GM23338 (cell line): ENCODE data around the gene ENOX1. TPM values are rescaled to one million over a fixed set of nuclear protein-coding genes. Genes with fewer than 3 reads are reported as not detected.

ENCODE experiments used
- ATAC-seq: fragments of 200-7000 bp; cut with Tn5 transposase; 3 replicates; pipeline ENCODE4 v1.9.1; 2020
- DNase-seq: peaks from one replicate; pipeline ENCODE4 v3.0.0-alpha.2; 2015; ENCODE audit warnings: low spot score
- H2AFZ ChIP-seq: fragments of 200-600 bp; sonication (generic); 2 replicates; pipeline ENCODE4 v1.8.0; 2016; ENCODE audit warnings: antibody characterized with exemption, mild to moderate bottlenecking, moderate library complexity
- H3F3A ChIP-seq: fragments of 200-600 bp; sonication (generic); replicated peaks from 2 replicates; pipeline ENCODE4 v1.8.0; 2017; ENCODE audit warnings: antibody characterized with exemption, mixed run types, low read depth
- H3K27ac ChIP-seq: fragments of 200-600 bp; sonication (generic); 2 replicates; pipeline ENCODE4 v1.6.1; 2016; ENCODE audit warnings: low read depth
- H3K27me3 ChIP-seq: fragments of 200-600 bp; sonication (generic); 2 replicates; pipeline ENCODE4 v1.8.0; 2016; ENCODE audit warnings: mild to moderate bottlenecking, mixed run types, moderate library complexity; ENCODE audit not compliant: insufficient read depth
- H3K36me3 ChIP-seq: fragments of 200-600 bp; sonication (generic); 2 replicates; pipeline ENCODE4 v1.8.0; 2016; ENCODE audit warnings: mild to moderate bottlenecking; ENCODE audit not compliant: insufficient read depth
- H3K4me1 ChIP-seq: fragments of 200-600 bp; sonication (generic); 2 replicates; pipeline ENCODE4 v1.8.0; 2016; ENCODE audit warnings: mild to moderate bottlenecking, moderate library complexity; ENCODE audit not compliant: insufficient read depth
- H3K4me2 ChIP-seq: fragments of 200-600 bp; sonication (generic); 2 replicates; pipeline ENCODE4 v1.7.1; 2017; ENCODE audit warnings: mixed run types
- H3K4me3 ChIP-seq: fragments of 200-600 bp; sonication (generic); 2 replicates; pipeline ENCODE4 v1.6.1; 2016; ENCODE audit warnings: mixed run types
- H3K79me2 ChIP-seq: fragments of 200-600 bp; sonication (generic); replicated peaks from 2 replicates; pipeline ENCODE4 v1.8.0; 2017; ENCODE audit warnings: mild to moderate bottlenecking; ENCODE audit not compliant: insufficient read depth
- H3K9me2 ChIP-seq: fragments of 200-600 bp; sonication (generic); 2 replicates; pipeline ENCODE4 v1.8.0; 2017; ENCODE audit not compliant: insufficient read depth
- H4K20me1 ChIP-seq: fragments of 200-600 bp; sonication (generic); replicated peaks from 2 replicates; pipeline ENCODE4 v1.8.0; 2017; ENCODE audit warnings: mild to moderate bottlenecking; ENCODE audit not compliant: insufficient read depth
- H3K27ac Mint-ChIP-seq: 2 replicates; pipeline ENCODE4 v1.8.0; 2020; ENCODE audit warnings: inconsistent platforms, mild to moderate bottlenecking, moderate library complexity, mixed read lengths
- H3K27me3 Mint-ChIP-seq: 3 replicates; pipeline ENCODE4 v1.8.0; 2022; ENCODE audit warnings: low read depth, mild to moderate bottlenecking, moderate library complexity, mixed read lengths, inconsistent platforms; ENCODE audit not compliant: insufficient read depth, poor library complexity
- H3K36me3 Mint-ChIP-seq: 3 replicates; pipeline ENCODE4 v1.8.0; 2021; ENCODE audit warnings: low read depth, mild to moderate bottlenecking, inconsistent platforms, moderate library complexity, mixed read lengths
- H3K4me1 Mint-ChIP-seq: 3 replicates; pipeline ENCODE4 v1.8.0; 2020; ENCODE audit warnings: mild to moderate bottlenecking, inconsistent platforms, mixed read lengths
- H3K4me3 Mint-ChIP-seq: 3 replicates; pipeline ENCODE4 v1.8.0; 2021; ENCODE audit warnings: moderate library complexity, mild to moderate bottlenecking, inconsistent platforms, mixed read lengths
- H3K9me3 Mint-ChIP-seq: 3 replicates; pipeline ENCODE4 v1.8.0; 2020; ENCODE audit warnings: moderate library complexity, mild to moderate bottlenecking, inconsistent platforms, mixed read lengths
- CREB1 ChIP-seq: fragments of 250-450 bp; sonication (Bioruptor Pico); IDR thresholded peaks from 2 replicates; pipeline ENCODE4 v1.5.0; 2020; ENCODE audit warnings: low read depth, mild to moderate bottlenecking, moderate library complexity
- ETS1 ChIP-seq: IDR thresholded peaks from 2 replicates; pipeline ENCODE4 v1.6.1; 2016; ENCODE audit warnings: antibody characterized with exemption
- EZH2 ChIP-seq: fragments of 200-600 bp; sonication (generic); IDR thresholded peaks from one replicate; pipeline ENCODE4 v1.8.0; 2017; ENCODE audit warnings: antibody characterized with exemption, mild to moderate bottlenecking, low read depth; ENCODE audit not compliant: unreplicated experiment
- EZH2phosphoT487 ChIP-seq: fragments of 200-600 bp; sonication (generic); IDR thresholded peaks from one replicate; pipeline ENCODE4 v1.8.1; 2018; ENCODE audit warnings: antibody characterized with exemption; ENCODE audit not compliant: unreplicated experiment
- JUNB ChIP-seq: IDR thresholded peaks from one replicate; pipeline ENCODE4 v1.6.1; 2016; ENCODE audit warnings: antibody characterized with exemption; ENCODE audit not compliant: unreplicated experiment
- NANOG ChIP-seq: IDR thresholded peaks from 2 replicates; pipeline ENCODE4 v1.6.1; 2016; ENCODE audit warnings: antibody characterized with exemption, borderline replicate concordance
- POLR2AphosphoS5 ChIP-seq: IDR thresholded peaks from 2 replicates; pipeline ENCODE4 v1.6.1; 2016; ENCODE audit warnings: antibody characterized with exemption, low read depth
- STAT1 ChIP-seq: IDR thresholded peaks from one replicate; pipeline ENCODE4 v1.6.1; 2016; ENCODE audit warnings: antibody characterized with exemption; ENCODE audit not compliant: unreplicated experiment
- ZNF114 ChIP-seq: fragments of 250-450 bp; sonication (Bioruptor Pico); IDR thresholded peaks from 2 replicates; pipeline ENCODE4 v1.5.0; 2020; ENCODE audit warnings: mild to moderate bottlenecking, moderate library complexity
- ZNF331 ChIP-seq: fragments of 250-450 bp; sonication (Bioruptor Pico); IDR thresholded peaks from 2 replicates; pipeline ENCODE4 v1.5.0; 2020; ENCODE audit warnings: low read depth, mild to moderate bottlenecking, moderate library complexity
- polyA plus RNA-seq: library from polyadenylated mRNA; unstranded; fragments of >200 nt; fragmentation: Nextera tagmentation; extraction: Ambion mirVana; gene quantifications from 2 replicates; pipeline ENCODE4 v1.2.1, GENCODE V29; 2016
- total RNA-seq: library from RNA; depleted of rRNA; stranded (reverse); fragments of >200 nt; shearing (Covaris generic); gene quantifications from 2 replicates; pipeline ENCODE4 v1.2.3, GENCODE V29; 2014
- TF ChIP-seq, protein P1 (sequence below): IDR thresholded peaks from one replicate; pipeline ENCODE4 v1.6.1; 2018; ENCODE audit warnings: antibody characterized with exemption; ENCODE audit not compliant: unreplicated experiment
- TF ChIP-seq, protein P2 (sequence below): fragments of 250-450 bp; sonication (Bioruptor Pico); IDR thresholded peaks from 2 replicates; pipeline ENCODE4 v1.5.0; 2020; ENCODE audit warnings: mild to moderate bottlenecking, moderate library complexity
- TF ChIP-seq, protein P3 (sequence below), 2 experiments: fragments of 200-600 bp in 1 of 2; sonication (generic) in 1 of 2; conservative IDR thresholded peaks; 2 replicates each; pipeline versions ENCODE4 v1.5.1 to v1.6.1; 2016 to 2017; ENCODE audit warnings: antibody characterized with exemption in 2 of 2, low read depth in 2 of 2, mild to moderate bottlenecking in 2 of 2, moderate library complexity in 1 of 2

Gene ENOX1
- total and polyA plus RNA-seq, 2 experiments from 2014 or later: 0.66 to 0.81 TPM

DNA sequence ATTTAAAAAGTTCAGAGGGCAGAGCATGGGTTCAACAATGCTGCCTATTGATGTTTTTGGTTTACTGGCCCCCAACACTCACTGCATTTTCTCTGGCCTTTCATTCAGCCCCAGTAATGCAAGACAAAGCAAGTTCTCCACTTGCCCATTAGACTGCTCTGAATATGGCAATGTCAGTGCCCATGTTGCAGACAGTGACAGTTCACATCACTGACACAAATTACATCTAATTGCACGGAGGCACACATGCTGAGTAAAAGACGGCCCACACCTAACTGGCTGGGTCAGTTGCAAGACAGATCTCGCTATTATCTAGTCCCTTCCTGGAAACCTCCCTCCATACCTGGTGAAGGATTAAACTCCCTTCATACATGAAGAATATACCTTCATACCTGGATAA lies 54.0 kb downstream of the ENOX1 start:
- Mint-ChIP-seq H3K27ac (no peak overlapping the region), H3K4me3 (no peak overlapping the region), H3K9me3 (no peaks in the 10 kb centered on the region), H3K36me3 (no peaks in the 10 kb centered on the region), H3K27me3 (no peaks in the 10 kb centered on the region), H3K4me1 (peaks cover 13% of the 10 kb centered on the region)
- H2AFZ ChIP-seq: no peak overlapping the region
- H3K4me3 ChIP-seq: no peak overlapping the region
- DNase-seq (no peak), ATAC-seq (no peak)
- no peak overlapping the region for H3K27ac ChIP-seq
- H3K9me2 ChIP-seq: no peaks in the 10 kb centered on the region; the same call in 1 of the 2 replicates
- no peaks in the 10 kb centered on the region for H3F3A ChIP-seq
- H3K79me2 ChIP-seq: no peaks in the 10 kb centered on the region
- TF ChIP-seq ZNF331 (no peak), CREB1 (CRISPR knock-in tag) (no peak), JUNB (no peak), STAT1 (no peak), ZNF114 (CRISPR knock-in tag) (no peak), EZH2phosphoT487 (no peak), NANOG (no peak), EZH2 (no peak), ETS1 (no peak), POLR2AphosphoS5 (no peak)
- TF ChIP-seq, protein P1, sequence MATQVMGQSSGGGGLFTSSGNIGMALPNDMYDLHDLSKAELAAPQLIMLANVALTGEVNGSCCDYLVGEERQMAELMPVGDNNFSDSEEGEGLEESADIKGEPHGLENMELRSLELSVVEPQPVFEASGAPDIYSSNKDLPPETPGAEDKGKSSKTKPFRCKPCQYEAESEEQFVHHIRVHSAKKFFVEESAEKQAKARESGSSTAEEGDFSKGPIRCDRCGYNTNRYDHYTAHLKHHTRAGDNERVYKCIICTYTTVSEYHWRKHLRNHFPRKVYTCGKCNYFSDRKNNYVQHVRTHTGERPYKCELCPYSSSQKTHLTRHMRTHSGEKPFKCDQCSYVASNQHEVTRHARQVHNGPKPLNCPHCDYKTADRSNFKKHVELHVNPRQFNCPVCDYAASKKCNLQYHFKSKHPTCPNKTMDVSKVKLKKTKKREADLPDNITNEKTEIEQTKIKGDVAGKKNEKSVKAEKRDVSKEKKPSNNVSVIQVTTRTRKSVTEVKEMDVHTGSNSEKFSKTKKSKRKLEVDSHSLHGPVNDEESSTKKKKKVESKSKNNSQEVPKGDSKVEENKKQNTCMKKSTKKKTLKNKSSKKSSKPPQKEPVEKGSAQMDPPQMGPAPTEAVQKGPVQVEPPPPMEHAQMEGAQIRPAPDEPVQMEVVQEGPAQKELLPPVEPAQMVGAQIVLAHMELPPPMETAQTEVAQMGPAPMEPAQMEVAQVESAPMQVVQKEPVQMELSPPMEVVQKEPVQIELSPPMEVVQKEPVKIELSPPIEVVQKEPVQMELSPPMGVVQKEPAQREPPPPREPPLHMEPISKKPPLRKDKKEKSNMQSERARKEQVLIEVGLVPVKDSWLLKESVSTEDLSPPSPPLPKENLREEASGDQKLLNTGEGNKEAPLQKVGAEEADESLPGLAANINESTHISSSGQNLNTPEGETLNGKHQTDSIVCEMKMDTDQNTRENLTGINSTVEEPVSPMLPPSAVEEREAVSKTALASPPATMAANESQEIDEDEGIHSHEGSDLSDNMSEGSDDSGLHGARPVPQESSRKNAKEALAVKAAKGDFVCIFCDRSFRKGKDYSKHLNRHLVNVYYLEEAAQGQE: no peak
- TF ChIP-seq, protein P2, sequence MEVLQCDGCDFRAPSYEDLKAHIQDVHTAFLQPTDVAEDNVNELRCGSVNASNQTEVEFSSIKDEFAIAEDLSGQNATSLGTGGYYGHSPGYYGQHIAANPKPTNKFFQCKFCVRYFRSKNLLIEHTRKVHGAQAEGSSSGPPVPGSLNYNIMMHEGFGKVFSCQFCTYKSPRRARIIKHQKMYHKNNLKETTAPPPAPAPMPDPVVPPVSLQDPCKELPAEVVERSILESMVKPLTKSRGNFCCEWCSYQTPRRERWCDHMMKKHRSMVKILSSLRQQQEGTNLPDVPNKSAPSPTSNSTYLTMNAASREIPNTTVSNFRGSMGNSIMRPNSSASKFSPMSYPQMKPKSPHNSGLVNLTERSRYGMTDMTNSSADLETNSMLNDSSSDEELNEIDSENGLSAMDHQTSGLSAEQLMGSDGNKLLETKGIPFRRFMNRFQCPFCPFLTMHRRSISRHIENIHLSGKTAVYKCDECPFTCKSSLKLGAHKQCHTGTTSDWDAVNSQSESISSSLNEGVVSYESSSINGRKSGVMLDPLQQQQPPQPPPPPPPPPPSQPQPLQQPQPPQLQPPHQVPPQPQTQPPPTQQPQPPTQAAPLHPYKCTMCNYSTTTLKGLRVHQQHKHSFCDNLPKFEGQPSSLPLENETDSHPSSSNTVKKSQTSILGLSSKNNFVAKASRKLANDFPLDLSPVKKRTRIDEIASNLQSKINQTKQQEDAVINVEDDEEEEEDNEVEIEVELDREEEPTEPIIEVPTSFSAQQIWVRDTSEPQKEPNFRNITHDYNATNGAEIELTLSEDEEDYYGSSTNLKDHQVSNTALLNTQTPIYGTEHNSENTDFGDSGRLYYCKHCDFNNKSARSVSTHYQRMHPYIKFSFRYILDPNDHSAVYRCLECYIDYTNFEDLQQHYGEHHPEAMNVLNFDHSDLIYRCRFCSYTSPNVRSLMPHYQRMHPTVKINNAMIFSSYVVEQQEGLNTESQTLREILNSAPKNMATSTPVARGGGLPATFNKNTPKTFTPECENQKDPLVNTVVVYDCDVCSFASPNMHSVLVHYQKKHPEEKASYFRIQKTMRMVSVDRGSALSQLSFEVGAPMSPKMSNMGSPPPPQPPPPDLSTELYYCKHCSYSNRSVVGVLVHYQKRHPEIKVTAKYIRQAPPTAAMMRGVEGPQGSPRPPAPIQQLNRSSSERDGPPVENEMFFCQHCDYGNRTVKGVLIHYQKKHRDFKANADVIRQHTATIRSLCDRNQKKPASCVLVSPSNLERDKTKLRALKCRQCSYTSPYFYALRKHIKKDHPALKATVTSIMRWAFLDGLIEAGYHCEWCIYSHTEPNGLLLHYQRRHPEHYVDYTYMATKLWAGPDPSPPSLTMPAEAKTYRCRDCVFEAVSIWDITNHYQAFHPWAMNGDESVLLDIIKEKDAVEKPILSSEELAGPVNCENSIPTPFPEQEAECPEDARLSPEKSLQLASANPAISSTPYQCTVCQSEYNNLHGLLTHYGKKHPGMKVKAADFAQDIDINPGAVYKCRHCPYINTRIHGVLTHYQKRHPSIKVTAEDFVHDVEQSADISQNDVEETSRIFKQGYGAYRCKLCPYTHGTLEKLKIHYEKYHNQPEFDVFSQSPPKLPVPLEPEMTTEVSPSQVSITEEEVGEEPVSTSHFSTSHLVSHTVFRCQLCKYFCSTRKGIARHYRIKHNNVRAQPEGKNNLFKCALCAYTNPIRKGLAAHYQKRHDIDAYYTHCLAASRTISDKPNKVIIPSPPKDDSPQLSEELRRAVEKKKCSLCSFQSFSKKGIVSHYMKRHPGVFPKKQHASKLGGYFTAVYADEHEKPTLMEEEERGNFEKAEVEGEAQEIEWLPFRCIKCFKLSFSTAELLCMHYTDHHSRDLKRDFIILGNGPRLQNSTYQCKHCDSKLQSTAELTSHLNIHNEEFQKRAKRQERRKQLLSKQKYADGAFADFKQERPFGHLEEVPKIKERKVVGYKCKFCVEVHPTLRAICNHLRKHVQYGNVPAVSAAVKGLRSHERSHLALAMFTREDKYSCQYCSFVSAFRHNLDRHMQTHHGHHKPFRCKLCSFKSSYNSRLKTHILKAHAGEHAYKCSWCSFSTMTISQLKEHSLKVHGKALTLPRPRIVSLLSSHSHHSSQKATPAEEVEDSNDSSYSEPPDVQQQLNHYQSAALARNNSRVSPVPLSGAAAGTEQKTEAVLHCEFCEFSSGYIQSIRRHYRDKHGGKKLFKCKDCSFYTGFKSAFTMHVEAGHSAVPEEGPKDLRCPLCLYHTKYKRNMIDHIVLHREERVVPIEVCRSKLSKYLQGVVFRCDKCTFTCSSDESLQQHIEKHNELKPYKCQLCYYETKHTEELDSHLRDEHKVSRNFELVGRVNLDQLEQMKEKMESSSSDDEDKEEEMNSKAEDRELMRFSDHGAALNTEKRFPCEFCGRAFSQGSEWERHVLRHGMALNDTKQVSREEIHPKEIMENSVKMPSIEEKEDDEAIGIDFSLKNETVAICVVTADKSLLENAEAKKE (CRISPR knock-in tag): no peak
- TF ChIP-seq, protein P3, sequence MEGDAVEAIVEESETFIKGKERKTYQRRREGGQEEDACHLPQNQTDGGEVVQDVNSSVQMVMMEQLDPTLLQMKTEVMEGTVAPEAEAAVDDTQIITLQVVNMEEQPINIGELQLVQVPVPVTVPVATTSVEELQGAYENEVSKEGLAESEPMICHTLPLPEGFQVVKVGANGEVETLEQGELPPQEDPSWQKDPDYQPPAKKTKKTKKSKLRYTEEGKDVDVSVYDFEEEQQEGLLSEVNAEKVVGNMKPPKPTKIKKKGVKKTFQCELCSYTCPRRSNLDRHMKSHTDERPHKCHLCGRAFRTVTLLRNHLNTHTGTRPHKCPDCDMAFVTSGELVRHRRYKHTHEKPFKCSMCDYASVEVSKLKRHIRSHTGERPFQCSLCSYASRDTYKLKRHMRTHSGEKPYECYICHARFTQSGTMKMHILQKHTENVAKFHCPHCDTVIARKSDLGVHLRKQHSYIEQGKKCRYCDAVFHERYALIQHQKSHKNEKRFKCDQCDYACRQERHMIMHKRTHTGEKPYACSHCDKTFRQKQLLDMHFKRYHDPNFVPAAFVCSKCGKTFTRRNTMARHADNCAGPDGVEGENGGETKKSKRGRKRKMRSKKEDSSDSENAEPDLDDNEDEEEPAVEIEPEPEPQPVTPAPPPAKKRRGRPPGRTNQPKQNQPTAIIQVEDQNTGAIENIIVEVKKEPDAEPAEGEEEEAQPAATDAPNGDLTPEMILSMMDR (conservative IDR thresholded peaks at IDR 0.05; ENCODE audit: low read depth in 2 of 2): no peak
- no peaks in the 10 kb centered on the region for H3K27me3 ChIP-seq
- H3K4me1 ChIP-seq: 0 out of 2 replicates have a peak, but pooled peaks cover 5% of the 10 kb centered on the region
- no peaks in the 10 kb centered on the region for H3K36me3 ChIP-seq
- H4K20me1 ChIP-seq: no peaks in the 10 kb centered on the region
- no peak overlapping the region for H3K4me2 ChIP-seq
